G401.6 (cell line): Measurements from ENCODE around the gene MOCOS.

Experiments
- FAIRE-seq: peaks from 2 replicates; lab custom pipeline; 2012; peaks lifted over from hg19 to GRCh38; lab: Jason Lieb, UNC

Gene MOCOS

GRCh38 chr18:36273347-36273746 is 86.0 kb downstream of the MOCOS start:
- FAIRE-seq, result no peak

GRCh38 chr18:36274083-36274715 is 86.9 kb downstream of the MOCOS start:
- no peak for FAIRE-seq

GRCh38 chr18:36275561-36275960 is 88.3 kb downstream of the MOCOS start:
- FAIRE-seq, result no peak

- no peak for FAIRE-seq
Measured at GRCh38 chr18:36279001-36279400, 91.7 kb downstream of the MOCOS start.

- FAIRE-seq, result no peak
Measured at GRCh38 chr18:36281936-36282335, 94.6 kb downstream of the MOCOS start.

GRCh38 chr18:36283448-36283847 is 96.2 kb downstream of the MOCOS start:
- no peak for FAIRE-seq

- no peak for FAIRE-seq
Measured at GRCh38 chr18:36284268-36284667, 97.0 kb downstream of the MOCOS start.

DNA sequence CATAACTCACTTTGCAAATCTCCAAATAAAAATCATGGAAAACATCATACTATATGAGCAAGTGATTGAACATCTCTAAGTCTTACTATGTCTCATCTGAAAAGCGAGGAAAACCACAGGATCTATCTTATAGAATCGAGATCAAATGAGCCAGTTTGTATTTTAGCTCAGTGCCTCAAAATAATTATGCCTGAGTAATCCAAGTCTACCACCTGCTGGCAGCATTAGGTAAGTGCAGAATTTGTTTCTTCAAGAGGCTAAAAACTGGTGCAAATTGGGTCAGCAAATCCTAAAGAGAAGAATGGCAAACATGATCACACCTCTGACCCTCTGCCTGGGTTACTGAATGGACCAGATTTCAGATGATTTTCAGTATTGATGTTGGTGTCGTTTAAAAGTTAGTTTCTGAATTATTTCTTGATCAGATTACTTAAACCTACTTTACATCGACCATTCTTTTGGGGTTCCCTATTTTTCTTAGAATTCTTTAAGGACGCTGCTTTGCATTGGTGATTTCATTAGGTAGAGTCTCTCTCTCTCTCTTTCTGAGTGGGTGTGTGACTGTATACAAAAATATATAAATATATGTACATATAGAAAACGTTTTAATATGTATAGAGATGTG is 97.5 kb downstream of the MOCOS start:
- peak; percentile 86 for FAIRE-seq

DNA sequence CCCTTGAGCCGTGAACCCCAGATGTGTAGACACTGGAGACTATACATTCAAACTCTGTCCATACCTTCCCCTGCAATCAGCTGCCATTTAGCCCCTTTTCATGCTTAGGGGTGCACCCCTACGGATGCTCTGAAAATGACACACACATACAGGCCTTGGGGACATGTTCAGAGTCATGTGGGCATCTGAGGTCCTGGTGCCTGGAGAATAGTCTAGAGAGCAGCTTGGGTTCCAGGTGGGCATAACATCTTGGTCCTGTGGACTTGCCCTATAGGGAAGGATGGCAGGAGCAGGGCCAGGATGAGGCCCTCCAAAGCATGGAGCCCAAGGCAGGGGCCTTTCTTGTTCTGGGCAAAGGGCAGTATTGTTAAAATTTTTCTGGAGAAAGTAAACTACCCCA is 100.4 kb downstream of the MOCOS start:
- FAIRE-seq, result no peak

GRCh38 chr18:36288689-36289088 is 101.4 kb downstream of the MOCOS start:
- FAIRE-seq, result no peak

GRCh38 chr18:36294031-36294430 is 106.7 kb downstream of the MOCOS start:
- no peak for FAIRE-seq

DNA sequence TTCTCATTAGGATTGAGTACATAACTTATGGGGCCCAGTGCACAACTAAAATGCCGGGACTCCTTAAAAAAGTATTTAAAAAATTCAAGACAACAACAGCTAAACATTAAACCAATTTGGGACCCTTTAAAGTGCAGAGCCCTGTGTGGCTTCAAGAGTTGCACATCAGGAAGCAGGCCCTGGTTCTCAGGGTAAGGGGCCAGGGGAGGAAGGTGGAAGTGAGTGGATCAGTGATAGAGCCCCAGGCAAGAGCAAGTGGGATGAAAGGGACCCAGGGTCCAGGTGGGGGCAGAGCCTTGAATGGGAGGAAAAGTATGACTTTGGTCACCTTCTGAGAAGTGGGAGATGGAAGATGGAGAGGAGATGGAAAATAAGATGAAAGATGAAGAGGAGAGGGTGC is 107.9 kb downstream of the MOCOS start:
- no peak for FAIRE-seq

DNA sequence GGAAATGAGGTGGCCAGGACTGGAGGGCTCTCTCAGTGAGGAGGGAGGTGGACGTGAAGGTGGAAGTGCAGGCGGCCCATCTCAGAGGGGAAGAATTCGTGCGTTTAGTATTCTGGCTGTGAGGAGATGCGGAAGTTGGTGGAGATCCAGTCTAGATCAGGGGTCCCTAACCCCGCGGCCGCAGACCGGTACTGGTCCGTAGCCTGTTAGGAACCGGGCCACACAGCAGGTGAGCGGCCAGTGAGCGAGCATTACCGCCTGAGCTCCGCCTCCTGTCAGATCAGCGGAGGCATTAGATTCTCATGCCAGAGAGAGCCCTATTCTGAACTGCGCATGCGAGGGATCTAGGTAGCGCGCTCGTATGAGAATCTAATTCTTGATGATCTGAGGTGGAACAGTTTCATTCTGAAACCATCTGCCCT is 108.6 kb downstream of the MOCOS start:
- no peak for FAIRE-seq

- FAIRE-seq, result no peak
Measured at GRCh38 chr18:36296650-36297416, 109.5 kb downstream of the MOCOS start.

DNA sequence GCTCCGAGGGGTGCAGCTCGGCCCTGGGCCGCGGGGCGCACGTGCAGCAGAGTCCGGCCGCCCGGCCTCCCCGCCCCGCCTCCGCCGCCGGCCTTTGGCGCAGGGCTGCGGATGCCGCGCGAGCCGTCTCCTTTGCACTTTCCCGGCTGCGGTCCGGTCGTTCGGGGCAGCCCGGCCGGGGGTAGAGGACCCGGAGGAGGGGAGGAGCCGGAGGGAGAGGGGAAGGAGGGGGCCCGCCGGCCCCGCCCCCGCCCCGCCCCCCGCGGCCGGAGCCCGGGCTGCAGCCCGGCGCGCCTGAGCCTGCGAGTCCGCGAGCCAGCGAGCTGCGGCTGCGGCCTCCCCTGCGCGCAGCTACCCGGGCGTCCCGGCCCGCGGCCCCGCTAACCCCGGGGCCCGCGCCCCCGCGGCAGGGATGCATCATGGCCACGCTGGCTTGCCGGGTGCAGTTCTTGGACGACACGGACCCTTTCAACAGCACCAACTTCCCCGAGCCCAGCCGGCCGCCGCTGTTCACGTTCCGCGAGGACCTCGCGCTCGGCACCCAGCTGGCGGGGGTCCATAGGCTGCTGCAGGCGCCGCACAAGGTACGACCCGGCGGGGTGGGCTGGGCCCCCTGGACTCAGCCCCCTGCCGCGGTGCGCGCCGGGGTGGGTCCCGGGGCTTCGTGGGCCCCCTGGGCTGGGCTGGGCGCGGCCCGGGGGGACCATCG is 110.3 kb downstream of the MOCOS start, which contains the start of gene FHOD3:
FHOD3 (plus strand) TSS at position 297 of the 709 bp plus-strand sequence; CDS start at position 420, 123 bp downstream.
- FAIRE-seq, result no peak

GRCh38 chr18:36298126-36298741 is 110.9 kb downstream of the MOCOS start:
- FAIRE-seq, result no peak

DNA sequence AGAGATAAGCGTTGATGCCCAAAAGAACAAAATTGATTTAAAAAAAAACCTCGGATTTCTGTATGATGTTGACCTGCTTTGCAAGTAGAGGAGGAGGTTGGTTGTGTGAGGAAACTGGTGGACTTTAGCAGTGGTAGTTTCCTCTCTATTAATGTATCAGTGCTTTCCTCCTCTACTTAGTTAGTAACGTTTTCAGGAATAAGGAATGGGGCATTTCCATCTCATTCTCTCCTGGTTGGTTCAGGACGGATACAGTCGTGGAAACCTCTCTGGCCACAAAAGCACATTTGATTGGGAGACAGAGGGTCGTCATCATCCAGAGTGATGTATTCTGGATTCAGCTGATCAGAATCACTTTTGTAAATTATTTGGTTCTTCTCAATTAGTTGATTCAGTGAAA is 111.7 kb downstream of the MOCOS start:
- no peak for FAIRE-seq

GRCh38 chr18:36300211-36300610 is 112.9 kb downstream of the MOCOS start:
- FAIRE-seq, result no peak

DNA sequence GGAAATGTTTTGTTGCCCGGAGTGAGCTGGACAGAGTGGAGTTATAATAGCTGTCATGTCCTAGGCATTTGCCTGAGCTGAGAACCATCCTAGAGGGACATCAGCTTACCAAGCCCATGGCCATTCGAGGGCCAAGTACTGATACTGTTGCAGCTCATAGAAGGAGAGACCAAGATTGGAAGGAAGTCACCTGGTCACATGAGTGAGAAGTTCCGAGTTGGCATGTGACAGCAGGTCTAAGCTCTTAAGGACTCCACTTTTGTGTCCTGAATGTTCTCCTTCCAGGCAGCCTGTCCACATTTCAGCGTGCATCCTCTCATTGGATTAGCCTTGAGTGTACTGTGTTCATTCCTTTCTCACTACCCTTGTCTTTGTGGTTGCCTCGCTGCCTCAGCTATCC is 114.6 kb downstream of the MOCOS start:
- no peak for FAIRE-seq

DNA sequence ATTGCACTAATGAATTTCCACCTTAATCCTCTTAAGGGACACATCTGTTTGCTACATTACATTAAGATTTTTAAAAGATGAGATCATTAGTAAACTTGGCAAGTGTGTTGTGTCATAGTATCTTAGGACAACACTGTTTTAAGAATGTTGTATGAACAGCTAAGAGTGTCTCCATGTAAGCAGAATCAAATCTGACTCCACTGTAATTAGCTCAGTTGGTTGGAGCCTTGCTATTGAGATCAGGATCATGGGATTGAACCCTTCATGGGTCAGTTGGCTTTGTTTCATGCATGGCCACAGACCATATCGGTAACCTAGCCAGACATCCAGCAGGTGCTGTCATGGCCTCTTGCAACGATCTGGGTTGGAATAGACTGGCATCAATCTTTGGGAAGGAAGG is 115.4 kb downstream of the MOCOS start:
- FAIRE-seq, result no peak

GRCh38 chr18:36303211-36303844 is 116.0 kb downstream of the MOCOS start:
- FAIRE-seq, result no peak

GRCh38 chr18:36304723-36305122 is 117.4 kb downstream of the MOCOS start:
- FAIRE-seq, result no peak
